ENCODE data around the gene EPHA7. TPM values are rescaled to one million over a fixed set of nuclear protein-coding genes. Genes with fewer than 3 reads are reported as not detected.

The EPHA7 gene
- total RNA-seq, 1 experiment from 2014 or later, result not detected

- Mint-ChIP-seq H3K27ac (ENCODE audit: low read depth, unreplicated experiment) (no peak overlapping the region), H3K36me3 (ENCODE audit: insufficient read depth, unreplicated experiment) (no peaks in the 10 kb centered on the region), H3K4me1 (ENCODE audit: insufficient read depth, unreplicated experiment) (no peaks in the 10 kb centered on the region), H3K9me3 (ENCODE audit: unreplicated experiment) (no peaks in the 10 kb centered on the region), H3K27me3 (ENCODE audit: insufficient read depth, unreplicated experiment) (peaks cover 62% of the 10 kb centered on the region), H3K4me3 (ENCODE audit: unreplicated experiment) (no peak overlapping the region)
- no peak for DNase-seq (ENCODE audit: unreplicated experiment)
- BruUV-seq (replicated peaks), result no TSS peak
- intact Hi-C loops (cut with micrococcal nuclease), result no loop called here
- no peak for TF ChIP-seq CTCF (IDR thresholded peaks at IDR 0.05; ENCODE audit: unreplicated experiment)
- POLR2A ChIA-PET, result interaction anchor here (0.6 kb wide), 1 partner anchor 403 kb away, joined by 3 read pairs; no protein-coding TSS in a partner anchor
- CTCF ChIA-PET, result no interaction called here
Observed at GRCh38 chr6:93417421-93418013, 1.8 kb downstream of the EPHA7 start.

- no peak for TF ChIP-seq CTCF (IDR thresholded peaks at IDR 0.05; ENCODE audit: unreplicated experiment)
- no TSS peak for BruUV-seq (replicated peaks)
- H3K4me1 Mint-ChIP-seq (ENCODE audit: insufficient read depth, unreplicated experiment), result no peaks in the 10 kb centered on the region
- H3K4me3 Mint-ChIP-seq (ENCODE audit: unreplicated experiment), result no peak overlapping the region
- no peaks in the 10 kb centered on the region for H3K9me3 Mint-ChIP-seq (ENCODE audit: unreplicated experiment)
- DNase-seq (ENCODE audit: unreplicated experiment), result no peak
- ChIA-PET POLR2A (no interaction called here), CTCF (interaction anchor here (0.7 kb wide), 1 partner anchor 9 kb away, joined by 3 read pairs; no protein-coding TSS in a partner anchor)
- intact Hi-C loops (cut with micrococcal nuclease), result no loop called here
- no peak overlapping the region for H3K27ac Mint-ChIP-seq (ENCODE audit: low read depth, unreplicated experiment)
- H3K36me3 Mint-ChIP-seq (ENCODE audit: insufficient read depth, unreplicated experiment), result no peaks in the 10 kb centered on the region
- peaks cover 54% of the 10 kb centered on the region for H3K27me3 Mint-ChIP-seq (ENCODE audit: insufficient read depth, unreplicated experiment)
Observed at GRCh38 chr6:93416571-93417420, 2.6 kb downstream of the EPHA7 start.

GRCh38 chr6:93413190-93413589, 6.2 kb downstream of the EPHA7 start:
- BruUV-seq (replicated peaks), result no TSS peak
- Mint-ChIP-seq H3K36me3 (ENCODE audit: insufficient read depth, unreplicated experiment) (no peaks in the 10 kb centered on the region), H3K27ac (ENCODE audit: low read depth, unreplicated experiment) (no peak overlapping the region), H3K9me3 (ENCODE audit: unreplicated experiment) (no peaks in the 10 kb centered on the region), H3K27me3 (ENCODE audit: insufficient read depth, unreplicated experiment) (peaks cover 52% of the 10 kb centered on the region), H3K4me3 (ENCODE audit: unreplicated experiment) (no peak overlapping the region), H3K4me1 (ENCODE audit: insufficient read depth, unreplicated experiment) (no peaks in the 10 kb centered on the region)
- DNase-seq (ENCODE audit: unreplicated experiment), result no peak
- no peak for TF ChIP-seq CTCF (IDR thresholded peaks at IDR 0.05; ENCODE audit: unreplicated experiment)
- intact Hi-C loops (cut with micrococcal nuclease), result no loop called here
- CTCF ChIA-PET, result no interaction called here
- POLR2A ChIA-PET, result no interaction called here

GRCh38 chr6:93412452-93412851, 6.9 kb downstream of the EPHA7 start:
- Mint-ChIP-seq H3K4me1 (ENCODE audit: insufficient read depth, unreplicated experiment) (no peaks in the 10 kb centered on the region), H3K36me3 (ENCODE audit: insufficient read depth, unreplicated experiment) (no peaks in the 10 kb centered on the region), H3K27ac (ENCODE audit: low read depth, unreplicated experiment) (no peak overlapping the region), H3K4me3 (ENCODE audit: unreplicated experiment) (no peak overlapping the region), H3K27me3 (ENCODE audit: insufficient read depth, unreplicated experiment) (peaks cover 53% of the 10 kb centered on the region), H3K9me3 (ENCODE audit: unreplicated experiment) (no peaks in the 10 kb centered on the region)
- ChIA-PET CTCF (no interaction called here), POLR2A (interaction anchor here (0.7 kb wide), 1 partner anchor 8 kb away, joined by 3 read pairs; no protein-coding TSS in a partner anchor)
- BruUV-seq (replicated peaks), result no TSS peak
- DNase-seq (ENCODE audit: unreplicated experiment), result no peak
- intact Hi-C loops (cut with micrococcal nuclease), result no loop called here
- TF ChIP-seq CTCF (IDR thresholded peaks at IDR 0.05; ENCODE audit: unreplicated experiment), result no peak
